Heart right ventricle (tissue), 16 donors: ENCODE data around the gene SPTBN1. TPM values are rescaled to one million over a fixed set of nuclear protein-coding genes. Genes with fewer than 3 reads are reported as not detected.
"Not testable (repeated sequence)": the region's sequence is repeated elsewhere in the genome, so short reads cannot be mapped to it uniquely, and the experiment has no call there.

ENCODE experiments used
- ATAC-seq, 8 donors: fragments of 200-7000 bp; cut with Tn5 transposase; one replicate each; pipeline ENCODE4 v1.9.1; 2020; ENCODE audit warnings: mild to moderate bottlenecking in 8 of 8, moderate library complexity in 8 of 8, moderate number of reproducible peaks in 1 of 8
- DNase-seq, 2 donors: peaks; one replicate each; pipeline ENCODE4 v3.0.0-alpha.2; 2020
- H3K27ac ChIP-seq, 10 donors: fragments of 200-600 bp; sonication (generic) in 2 of 10; one replicate each; pipeline versions ENCODE4 v1.5.0 to v1.8.0; 2020 to 2022; ENCODE audit warnings: mild to moderate bottlenecking in 3 of 10
- H3K27me3 ChIP-seq, 7 donors: fragments of 200-600 bp; one replicate each; pipeline ENCODE4 v1.8.0; 2021 to 2022; ENCODE audit warnings: mild to moderate bottlenecking in 2 of 7
- H3K36me3 ChIP-seq, 9 donors: fragments of 200-600 bp; sonication (generic) in 1 of 9; one replicate each; pipeline versions ENCODE4 v1.5.0 to v1.8.0; 2020 to 2022; ENCODE audit warnings: mild to moderate bottlenecking in 2 of 9
- H3K4me1 ChIP-seq, 9 donors: fragments of 200-600 bp; sonication (generic) in 1 of 9; one replicate each; pipeline versions ENCODE4 v1.5.0 to v1.8.0; 2020 to 2022; ENCODE audit warnings: mild to moderate bottlenecking in 4 of 9
- H3K4me3 ChIP-seq, 10 donors: fragments of 200-600 bp; sonication (generic) in 2 of 10; one replicate each; pipeline versions ENCODE4 v1.5.0 to v1.8.0; 2020 to 2022; ENCODE audit warnings: mild to moderate bottlenecking in 7 of 10, moderate library complexity in 2 of 10
- H3K9me3 ChIP-seq, 11 donors: fragments of 200-600 bp in 10 of 11; sonication (generic) in 2 of 11; one replicate each; pipeline versions ENCODE4 v1.5.0 to v1.8.0; 2013 to 2022; ENCODE audit warnings: mild to moderate bottlenecking in 2 of 11, control low read depth in 1 of 11, moderate library complexity in 1 of 11
- WGBS, 2 donors: extraction: QIAGEN DNeasy Blood & Tissue Kit; methylation state at CpG; one replicate each; pipeline ENCODE4 v1.1.7; 2013; ENCODE audit warnings: inconsistent platforms in 1 of 2; 5-methylcytosine and 5-hydroxymethylcytosine counted together
- intact Hi-C, 10 donors: fragments of 100-400 bp; cut with DNase I; formaldehyde crosslinking; loops; one replicate each; pipeline versions ENCODE4 v1.11.1 to v1.14.2; 2022
- polyA plus RNA-seq, 2 donors: library from polyadenylated mRNA; stranded (reverse); fragments of 200-250 nt; gene quantifications; one replicate each; pipeline ENCODE4 v1.2.3, GENCODE V29; 2013
- total RNA-seq, 10 donors: library from RNA; stranded (reverse); fragmentation: NEBNext Ultra II Directional in 3 of 10; extraction: Animal tissue kit (Norgen Biotek cat#: 25700) in 3 of 10; gene quantifications; one replicate each; pipeline versions ENCODE4 v1.2.1 to v1.2.4, GENCODE V29; 2021 to 2023
- TF ChIP-seq, protein P1 (sequence below), 9 donors: fragments of 200-600 bp; sonication (generic) in 2 of 9; IDR thresholded peaks; one replicate each; pipeline versions ENCODE4 v1.5.0 to v1.8.0; 2021 to 2022; ENCODE audit warnings: antibody characterized with exemption in 9 of 9, mild to moderate bottlenecking in 5 of 9, moderate library complexity in 1 of 9
- donor health status: Arrhythmogenic right ventricular cardiomyopathy.
- donor health status: ischemic (EF 13 %, LVEDD 7.1; RV severe dilation, severe dysfunction).
- donor health status: healthy with polysubstance abuse.
- donor health status: DM: no; HTN: yes; CAD: no.
- donor health status: DM: no; HTN: no; CAD: no.
- donor health status: ischemic (EF 25% LVEDD 6.9; RV normal size, moderate dysfunction).
- donor health status: ischemic (EF 25% LVEDD 5.7; RV mildly dilated, moderate dysfunction).
- donor health status: healthy.
- donor health status: DM: yes; HTN: yes; CAD: no.
- donor health status: Ischemic cardiomyopathy.
- donor health status: ischemic (EF 35%, LVEDD 5.7; RV mildly dilated, moderate dysfunction).
- donor health status: nonischemic (EF 11% LVEDD 7.7; RV severe dilation, severe dysfunction).
- donor health status: DM: yes; HTN: yes; CAD: no.
- donor health status: PGD.
- donor health status: ischemic (EF 29% LVEDD 5.4; RV normal size, mild dysfunction).
- donor health status: nonischemic (EF 23%, LVEDD 6.1; RV moderate dilation, normal function).

The SPTBN1 gene
- total and polyA plus RNA-seq, 12 donors = 91.1 to 643 (median 494) TPM

DNA sequence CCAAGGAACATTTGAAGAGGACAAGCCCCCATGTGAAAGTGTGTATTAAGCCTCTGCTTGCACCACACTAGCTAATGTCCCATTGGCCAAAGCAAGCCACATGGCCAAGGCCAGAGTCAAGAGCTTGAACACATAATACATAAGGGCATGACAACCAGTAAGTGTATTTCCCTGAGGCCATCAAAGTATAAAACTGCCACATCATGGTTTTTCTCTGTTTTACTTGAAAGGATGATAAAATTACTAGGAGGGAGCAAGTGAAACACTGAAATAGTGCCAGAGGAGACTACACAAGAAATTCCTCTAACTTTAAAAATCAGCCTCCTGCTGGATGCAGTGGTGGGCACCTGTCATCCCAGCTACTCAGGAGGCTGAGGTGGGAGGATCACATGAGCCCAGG, 236.4 kb downstream of the SPTBN1 start:
- Histone ChIP-seq H3K9me3 (no peaks in the 10 kb centered on the region), H3K27me3 (no peaks in the 10 kb centered on the region), H3K4me1 (no peaks in the 10 kb centered on the region), H3K36me3 (no peaks in the 10 kb centered on the region), H3K27ac (no peak overlapping the region), H3K4me3 (no peak overlapping the region)
- ATAC-seq = no peak
- no peak for DNase-seq
- intact Hi-C loops = no loop called here
- TF ChIP-seq, protein P1, sequence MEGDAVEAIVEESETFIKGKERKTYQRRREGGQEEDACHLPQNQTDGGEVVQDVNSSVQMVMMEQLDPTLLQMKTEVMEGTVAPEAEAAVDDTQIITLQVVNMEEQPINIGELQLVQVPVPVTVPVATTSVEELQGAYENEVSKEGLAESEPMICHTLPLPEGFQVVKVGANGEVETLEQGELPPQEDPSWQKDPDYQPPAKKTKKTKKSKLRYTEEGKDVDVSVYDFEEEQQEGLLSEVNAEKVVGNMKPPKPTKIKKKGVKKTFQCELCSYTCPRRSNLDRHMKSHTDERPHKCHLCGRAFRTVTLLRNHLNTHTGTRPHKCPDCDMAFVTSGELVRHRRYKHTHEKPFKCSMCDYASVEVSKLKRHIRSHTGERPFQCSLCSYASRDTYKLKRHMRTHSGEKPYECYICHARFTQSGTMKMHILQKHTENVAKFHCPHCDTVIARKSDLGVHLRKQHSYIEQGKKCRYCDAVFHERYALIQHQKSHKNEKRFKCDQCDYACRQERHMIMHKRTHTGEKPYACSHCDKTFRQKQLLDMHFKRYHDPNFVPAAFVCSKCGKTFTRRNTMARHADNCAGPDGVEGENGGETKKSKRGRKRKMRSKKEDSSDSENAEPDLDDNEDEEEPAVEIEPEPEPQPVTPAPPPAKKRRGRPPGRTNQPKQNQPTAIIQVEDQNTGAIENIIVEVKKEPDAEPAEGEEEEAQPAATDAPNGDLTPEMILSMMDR (IDR thresholded peaks at IDR 0.05) = no peak

DNA sequence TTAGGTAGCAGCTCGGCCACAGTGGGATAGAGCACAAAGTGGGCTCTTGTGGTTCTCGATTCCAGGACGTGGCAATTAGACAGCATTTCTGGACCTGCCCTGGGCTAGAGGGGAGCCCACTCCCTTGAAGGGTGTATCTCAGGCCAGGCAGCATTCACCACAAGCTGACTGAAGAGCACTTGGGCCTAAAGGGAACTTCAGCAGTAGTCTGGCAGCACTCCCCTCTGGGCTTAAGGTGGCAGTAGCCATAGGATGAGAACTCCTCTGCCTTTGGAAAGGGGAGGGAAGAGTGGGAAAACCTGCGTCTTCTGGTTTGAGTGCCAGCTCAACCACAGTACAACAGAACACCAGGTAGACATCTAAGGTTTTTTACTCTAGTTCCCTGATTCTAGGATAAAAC, 239.3 kb downstream of the SPTBN1 start:
- ATAC-seq = no peak
- TF ChIP-seq, protein P1 (IDR thresholded peaks at IDR 0.05) = no peak
- no peak overlapping the region for H3K27ac ChIP-seq
- WGBS, 2 donors = 98% methylated on average over 4 of the region's 4 CpGs
- H3K9me3 ChIP-seq = no peaks in the 10 kb centered on the region
- no peak overlapping the region for H3K4me3 ChIP-seq
- intact Hi-C loops = no loop called here
- H3K27me3 ChIP-seq = no peaks in the 10 kb centered on the region
- no peak for DNase-seq
- no peaks in the 10 kb centered on the region for H3K36me3 ChIP-seq
- no peaks in the 10 kb centered on the region for H3K4me1 ChIP-seq

DNA sequence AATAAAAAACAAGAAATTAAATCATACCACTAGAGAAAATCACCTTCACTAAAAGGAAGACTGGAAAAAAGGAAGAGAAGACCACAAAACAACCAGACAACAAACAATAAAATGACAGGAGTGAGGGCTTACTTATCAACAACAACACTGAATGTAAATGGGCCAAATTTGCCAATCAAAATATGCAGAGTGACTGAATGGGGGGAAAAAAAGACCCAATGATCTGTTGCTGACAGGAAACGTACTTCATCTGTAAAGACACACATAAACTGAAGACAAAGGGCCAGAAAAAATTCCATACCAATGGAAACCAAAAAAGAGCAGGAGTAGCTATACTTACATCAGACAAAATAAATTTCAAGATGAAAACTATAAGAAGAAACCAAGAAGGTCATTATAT, 241.8 kb downstream of the SPTBN1 start:
- 93 to 97% methylated on average over 1 of the region's 1 CpG for WGBS, 2 donors
- Histone ChIP-seq H3K9me3 (peaks cover 0 to 6% (median 0%) of the 10 kb centered on the region in 11 donors), H3K4me1 (no peaks in the 10 kb centered on the region), H3K27me3 (no peaks in the 10 kb centered on the region), H3K27ac (no peak overlapping the region), H3K4me3 (no peak overlapping the region), H3K36me3 (no peaks in the 10 kb centered on the region)
- intact Hi-C loops = no loop called here
- no peak for ATAC-seq
- no peak for DNase-seq
- TF ChIP-seq, protein P1 (IDR thresholded peaks at IDR 0.05) = no peak

DNA sequence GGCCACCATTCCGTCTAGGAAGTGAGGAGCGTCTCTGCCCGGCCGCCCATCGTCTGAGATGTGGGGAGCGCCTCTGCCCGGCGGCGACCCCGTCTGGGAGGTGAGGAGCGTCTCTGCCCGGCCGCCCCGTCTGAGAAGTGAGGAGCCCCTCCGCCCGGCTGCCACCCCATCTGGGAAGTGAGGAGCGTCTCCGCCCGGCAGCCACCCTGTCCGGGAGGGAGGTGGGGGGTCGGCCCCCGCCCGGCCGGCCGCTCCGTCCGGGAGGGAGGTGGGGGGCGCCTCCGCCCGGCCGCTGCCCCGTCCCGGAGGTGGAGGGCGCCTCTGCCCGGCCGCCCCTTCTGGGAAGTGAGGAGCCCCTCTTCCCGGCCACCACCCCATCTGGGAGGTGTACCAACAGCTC, 242.8 kb downstream of the SPTBN1 start:
- H3K36me3 ChIP-seq, H3K27me3 ChIP-seq, H3K9me3 ChIP-seq, intact Hi-C loops, H3K27ac ChIP-seq, H3K4me1 ChIP-seq, ATAC-seq, H3K4me3 ChIP-seq, DNase-seq: not testable (repeated sequence)
- 97 to 98% methylated on average over 24 to 37 of the region's 37 CpGs for WGBS, 2 donors

DNA sequence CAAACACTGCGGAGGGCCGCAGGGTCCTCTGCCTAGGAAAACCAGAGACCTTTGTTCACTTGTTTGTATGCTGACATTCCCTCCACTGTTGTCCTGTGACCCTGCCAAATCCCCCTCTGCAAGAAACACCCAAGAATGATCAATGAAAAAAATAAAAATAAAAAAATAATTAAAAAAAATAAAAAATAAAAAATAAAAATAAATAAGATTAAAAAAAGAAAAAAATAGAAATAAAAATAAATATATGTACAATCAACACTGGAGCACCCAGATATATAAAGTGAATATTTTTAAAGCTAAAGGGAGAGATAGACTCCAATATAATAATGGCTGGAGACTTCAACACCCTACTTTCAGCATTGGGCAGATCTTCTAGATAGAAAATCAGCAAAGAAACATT, 243.5 kb downstream of the SPTBN1 start:
- DNase-seq (no peak), ATAC-seq (no peak)
- H3K4me1 ChIP-seq = no peaks in the 10 kb centered on the region
- H3K36me3 ChIP-seq = no peaks in the 10 kb centered on the region
- no peak overlapping the region for H3K4me3 ChIP-seq
- H3K27me3 ChIP-seq = no peaks in the 10 kb centered on the region
- WGBS, 2 donors = 93 to 94% methylated on average over 2 of the region's 2 CpGs
- TF ChIP-seq, protein P1 (IDR thresholded peaks at IDR 0.05) = no peak
- intact Hi-C loops = loop anchor here in 9 of 10 donors (5.0 to 10.0 kb wide), 12 partner anchors 32 to 595 kb away; partner anchors contain the start of gene ACYP2 (in 1 of the 9)
- peaks cover 0 to 6% (median 0%) of the 10 kb centered on the region in 11 donors for H3K9me3 ChIP-seq
- no peak overlapping the region for H3K27ac ChIP-seq
